ENCODE results near the gene ADAM22. TPM values are rescaled to one million over a fixed set of nuclear protein-coding genes. Genes with fewer than 3 reads are reported as not detected.

Gene ADAM22
- 0.40 and 0.50 TPM in 2 replicates for total RNA-seq

GRCh38 chr7:87933953-87934698 lies at the start of gene ADAM22:
TSS of gene ADAM22 (plus strand) at chr7:87934251. CDS start at chr7:87934466, 215 bp downstream.

GRCh38 chr7:88219781-88220747 lies 286.0 kb downstream of the ADAM22 start, which contains the start of gene SRI:
TSS of gene SRI (minus strand) at chr7:88220038. CDS start at chr7:88220026, 12 bp downstream.

Other genes starting within 250 kb of the ADAM22 start
- gene SLC25A40, start 57.9 kb upstream of the ADAM22 start, total RNA-seq: 4.1 and 5.7 TPM in 2 replicates
- gene DBF4, start 57.8 kb upstream of the ADAM22 start, total RNA-seq: 10.3 and 10.4 TPM in 2 replicates